ENCODE data around the gene CTRB1. TPM values are rescaled to one million over a fixed set of nuclear protein-coding genes. Genes with fewer than 3 reads are reported as not detected.

Gene CTRB1
- total RNA-seq, 1 experiment from 2014 or later, result not detected

- peak; percentile 64 for DNase-seq (ENCODE audit: extremely low read depth, low read depth)
Observed at GRCh38 chr16:75251280-75252048, 32.7 kb downstream of the CTRB1 start, which contains the start of gene BCAR1. Gene BCAR1 (minus strand): TSS chr16:75251624. CDS start chr16:75251482, 142 bp downstream.

- DNase-seq (ENCODE audit: extremely low read depth, low read depth), result no peak
Observed at GRCh38 chr16:75252049-75252864, 33.5 kb downstream of the CTRB1 start.

GRCh38 chr16:75252946-75253911 is 34.4 kb downstream of the CTRB1 start:
- no peak for DNase-seq (ENCODE audit: extremely low read depth, low read depth)

- peak; percentile 83 for DNase-seq (ENCODE audit: extremely low read depth, low read depth)
Observed at GRCh38 chr16:75254359-75254837, 35.6 kb downstream of the CTRB1 start.

- DNase-seq (ENCODE audit: extremely low read depth, low read depth), result no peak
Observed at GRCh38 chr16:75256059-75256571, 37.3 kb downstream of the CTRB1 start.

- DNase-seq (ENCODE audit: extremely low read depth, low read depth), result no peak
Observed at GRCh38 chr16:75256696-75257343, 38.0 kb downstream of the CTRB1 start.

GRCh38 chr16:75257886-75258806 is 39.4 kb downstream of the CTRB1 start:
- DNase-seq (ENCODE audit: extremely low read depth, low read depth), result no peak

GRCh38 chr16:75258807-75259141 is 40.0 kb downstream of the CTRB1 start:
- no peak for DNase-seq (ENCODE audit: extremely low read depth, low read depth)

GRCh38 chr16:75260851-75261589 is 42.2 kb downstream of the CTRB1 start:
- no peak for DNase-seq (ENCODE audit: extremely low read depth, low read depth)

GRCh38 chr16:75261590-75262078 is 42.8 kb downstream of the CTRB1 start:
- no peak for DNase-seq (ENCODE audit: extremely low read depth, low read depth)

- DNase-seq (ENCODE audit: extremely low read depth, low read depth), result no peak
Observed at GRCh38 chr16:75262104-75262799, 43.5 kb downstream of the CTRB1 start.

- DNase-seq (ENCODE audit: extremely low read depth, low read depth), result no peak
Observed at GRCh38 chr16:75262800-75263127, 44.0 kb downstream of the CTRB1 start.

- DNase-seq (ENCODE audit: extremely low read depth, low read depth), result no peak
Observed at GRCh38 chr16:75263291-75263962, 44.6 kb downstream of the CTRB1 start.

GRCh38 chr16:75263963-75264445 is 45.2 kb downstream of the CTRB1 start:
- no peak for DNase-seq (ENCODE audit: extremely low read depth, low read depth)

GRCh38 chr16:75264457-75264998 is 45.7 kb downstream of the CTRB1 start:
- DNase-seq (ENCODE audit: extremely low read depth, low read depth), result no peak
